Limb (tissue), 2 donors: ENCODE results near the gene TMEM236.

ENCODE experiments used
- DNase-seq, 2 donors: peaks; one replicate each; pipeline ENCODE4 v3.0.0-alpha.2; 2016; ENCODE audit errors: extremely low spot score in 2 of 2

The TMEM236 gene

GRCh38 chr10:17820943-17821342, 68.9 kb downstream of the TMEM236 start:
- DNase-seq: no peak

DNA sequence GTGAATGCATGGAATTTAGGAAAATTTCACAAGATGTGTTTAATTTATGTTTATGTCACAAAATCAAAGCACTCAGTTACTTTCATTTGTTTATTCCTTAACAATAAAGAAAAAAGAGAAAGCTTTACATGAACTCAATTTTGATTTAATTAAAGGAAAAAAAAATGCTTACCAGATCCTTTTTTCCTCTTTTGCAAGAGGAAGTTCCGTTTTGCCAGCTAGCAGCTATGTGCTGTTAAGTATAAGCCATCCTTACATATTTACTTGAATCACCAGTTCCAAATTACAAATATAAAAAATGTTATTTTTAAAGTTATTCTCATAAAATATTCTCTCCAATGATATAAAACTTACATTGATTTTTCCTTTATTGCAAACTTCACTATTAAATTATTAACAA, 69.9 kb downstream of the TMEM236 start:
- no peak for DNase-seq

DNA sequence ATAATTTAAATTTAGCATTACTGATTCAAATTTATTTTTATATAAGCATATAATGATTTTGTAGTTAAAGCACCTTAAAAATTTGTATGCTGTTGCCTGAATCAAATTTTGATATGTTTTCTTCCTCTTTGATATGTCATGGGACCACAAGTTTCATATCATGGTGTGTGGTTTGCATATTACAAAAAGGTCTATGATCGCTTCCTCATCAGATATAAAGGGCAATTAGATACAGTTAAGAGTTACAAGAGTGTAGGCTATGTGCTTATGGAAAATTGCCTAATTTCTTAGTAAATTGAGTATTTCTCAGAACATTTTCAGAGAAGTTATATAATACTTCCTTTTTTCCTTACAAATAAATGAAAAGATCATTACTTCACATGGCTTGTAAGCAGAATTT, 79.3 kb downstream of the TMEM236 start:
- no peak for DNase-seq

- DNase-seq: no peak
These were observed 79.9 kb downstream of the TMEM236 start for GRCh38 chr10:17831896-17832295.

DNA sequence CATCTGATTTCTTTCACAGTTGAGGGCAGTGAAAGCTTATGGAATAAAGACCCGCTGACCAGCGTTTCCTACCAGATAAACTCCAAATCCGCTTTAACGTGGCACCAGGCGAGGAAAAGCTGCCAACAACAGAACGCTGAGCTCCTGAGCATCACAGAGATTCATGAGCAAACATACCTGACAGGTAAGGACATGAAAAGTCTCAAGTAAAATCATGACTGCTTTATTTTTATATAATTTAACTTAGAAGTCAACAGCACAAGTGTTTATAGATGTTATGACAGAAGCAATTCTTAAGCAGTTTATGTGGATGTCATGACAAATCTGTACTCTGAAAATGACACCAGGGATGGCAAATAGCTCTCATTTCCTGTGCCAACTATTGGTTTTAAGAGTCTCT, 81.7 kb downstream of the TMEM236 start:
- no peak for DNase-seq

DNA sequence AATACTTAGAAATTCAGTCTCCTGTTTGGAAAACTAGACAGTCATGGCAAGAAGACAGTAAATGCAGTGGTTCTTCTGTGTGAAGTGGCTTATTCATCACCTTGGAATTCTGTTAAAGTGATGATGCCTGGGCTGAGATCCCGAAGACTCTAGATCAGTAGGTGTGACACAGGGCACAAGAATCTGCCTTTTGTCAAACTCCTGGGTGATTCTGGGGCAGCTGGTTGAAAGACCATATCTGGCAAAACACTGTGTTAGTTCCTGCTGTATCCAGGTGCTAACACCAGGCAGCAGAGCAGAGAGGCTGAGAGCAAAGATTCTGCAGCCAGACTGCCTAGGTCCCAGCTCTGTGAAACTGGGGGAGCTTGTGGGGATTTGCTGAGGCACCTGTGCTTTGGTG, 83.7 kb downstream of the TMEM236 start:
- DNase-seq: no peak

DNA sequence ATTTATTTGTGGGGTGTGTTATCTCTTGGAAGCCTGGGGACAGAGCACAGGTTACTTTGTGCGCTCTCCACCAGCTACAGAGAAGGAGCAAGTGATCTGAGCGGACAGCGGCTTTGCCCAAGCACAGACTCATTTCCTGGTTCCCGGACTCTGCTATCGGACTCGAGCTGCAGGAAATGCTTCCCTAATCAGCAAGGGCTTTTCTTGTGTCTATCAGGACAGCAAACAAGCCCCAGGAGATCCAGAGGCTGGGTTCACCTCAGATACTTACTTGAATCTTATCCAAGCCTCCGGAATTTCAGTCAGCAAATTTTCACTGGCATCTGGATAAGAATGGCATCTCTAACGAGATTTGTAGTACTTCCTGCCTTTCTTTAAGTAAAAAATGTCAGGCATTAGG, 84.9 kb downstream of the TMEM236 start:
- DNase-seq: no peak

- no peak for DNase-seq
These were observed 86.2 kb downstream of the TMEM236 start for GRCh38 chr10:17838080-17838648.

GRCh38 chr10:17841050-17841449, 89.0 kb downstream of the TMEM236 start:
- DNase-seq: no peak

DNA sequence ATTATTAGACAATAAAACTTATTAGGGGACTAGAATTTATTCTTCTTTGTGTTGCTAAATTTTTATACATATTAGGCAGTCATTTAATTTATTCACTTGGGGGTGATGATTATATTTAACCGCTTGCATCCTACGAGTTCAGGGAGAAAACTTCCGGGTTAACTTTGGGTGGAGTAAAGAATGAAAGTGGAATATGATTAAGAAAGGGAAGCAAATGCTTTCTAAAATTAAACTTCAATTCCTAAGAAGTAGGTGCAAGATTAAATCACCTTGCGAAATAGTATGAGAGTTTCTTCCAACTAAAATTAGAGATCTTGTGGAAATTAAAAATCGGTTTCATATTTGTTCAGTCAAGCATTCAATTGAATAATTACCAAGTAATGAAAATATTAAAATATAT, 90.6 kb downstream of the TMEM236 start:
- DNase-seq: no peak

DNA sequence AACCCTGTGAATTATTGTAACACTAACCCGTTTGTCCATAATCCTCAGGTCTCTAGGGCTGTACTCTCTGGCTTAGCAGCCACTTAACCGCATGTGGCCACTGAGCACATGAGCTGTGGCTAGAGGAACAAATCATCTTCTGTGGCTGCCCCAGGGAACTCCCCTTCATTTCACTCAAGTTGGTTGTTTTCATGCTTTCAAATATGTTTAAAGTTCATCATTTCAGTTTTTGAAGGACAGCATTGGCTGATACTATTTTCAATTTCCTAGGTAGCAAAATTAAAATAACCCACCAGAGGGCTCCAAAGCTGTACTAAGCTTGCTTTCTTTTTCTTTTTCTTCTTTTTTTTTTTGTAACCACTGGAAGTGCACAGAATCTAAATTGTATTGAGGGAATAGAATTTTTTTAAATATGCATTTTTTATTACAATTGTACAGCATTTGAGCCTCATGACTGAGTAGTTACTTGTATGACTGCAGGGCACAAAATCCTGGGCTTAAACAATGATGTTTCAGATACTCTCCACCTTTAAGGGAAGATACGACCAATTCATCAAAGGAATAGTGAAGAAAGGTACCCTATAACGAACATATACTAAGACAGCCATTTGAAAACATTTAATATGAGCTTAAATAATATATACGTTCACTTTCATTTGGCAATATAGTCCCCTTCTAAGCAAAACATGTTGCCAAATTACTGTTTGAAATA, 95.7 kb downstream of the TMEM236 start:
- no peak for DNase-seq

DNA sequence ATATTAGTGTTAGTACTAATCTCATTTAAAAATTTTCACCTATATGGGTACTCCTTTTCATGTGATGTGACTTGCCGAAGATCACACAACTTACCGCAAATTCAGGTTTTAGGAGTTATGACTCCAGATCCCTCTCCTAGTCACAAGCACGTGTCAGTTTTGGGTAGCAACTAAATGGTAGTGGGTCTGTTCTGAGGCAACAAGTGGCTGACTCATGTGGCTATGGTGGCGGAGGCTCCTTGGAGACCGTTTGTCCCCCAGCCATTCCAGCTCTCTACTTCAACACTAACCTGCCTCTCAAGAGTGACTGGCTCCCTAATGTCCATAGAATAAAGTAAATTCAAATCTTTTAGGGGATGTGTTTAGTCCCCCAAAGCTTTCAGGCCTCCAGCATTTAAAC, 96.6 kb downstream of the TMEM236 start:
- no peak for DNase-seq
